Measurements from ENCODE around the gene GIGYF2. TPM values are rescaled to one million over a fixed set of nuclear protein-coding genes. Genes with fewer than 3 reads are reported as not detected.

The GIGYF2 gene
- polyA plus RNA-seq, 1 experiment: 34.6 TPM

- Histone ChIP-seq H3K9me3 (ENCODE audit: control insufficient read depth, insufficient read depth, low read length) (no peaks in the 10 kb centered on the region; the same call in 1 of the 2 replicates), H3K4me3 (ENCODE audit: low read depth, low read length) (no peak overlapping the region), H3K27ac (ENCODE audit: low read depth, low read length) (no peak overlapping the region), H3K27me3 (ENCODE audit: control insufficient read depth, insufficient read depth, low read length) (peaks cover 4% of the 10 kb centered on the region)
- TF ChIP-seq CTCF (IDR thresholded peaks at IDR 0.05; ENCODE audit: low read depth, low read length): no peak
- ChIA-PET POLR2A (no interaction called here), CTCF (no interaction called here)
- DNase-seq (ENCODE audit: low read depth, low spot score): no peak
Measured at GRCh38 chr2:232883116-232883721, 186.1 kb downstream of the GIGYF2 start.

DNA sequence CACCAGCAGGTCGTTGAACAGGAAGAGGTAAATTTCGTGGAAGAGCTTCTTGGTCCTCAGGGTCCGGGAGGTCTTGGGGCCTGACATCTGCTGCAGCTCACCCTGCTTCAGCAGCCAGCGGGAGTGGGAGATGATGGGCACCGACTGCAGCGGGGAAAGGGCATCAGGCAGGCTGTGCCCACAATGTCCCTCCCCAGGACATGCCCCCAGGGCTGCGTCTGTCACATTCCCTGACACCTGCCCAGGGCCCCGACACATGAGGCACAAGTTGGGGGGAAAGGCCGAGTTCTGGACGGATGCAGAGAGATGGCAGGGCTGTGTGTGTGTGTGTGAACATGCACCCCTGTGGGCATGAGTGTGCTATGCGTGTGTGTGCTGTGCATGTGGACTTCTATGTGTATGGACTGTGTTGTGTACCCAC, 186.9 kb downstream of the GIGYF2 start:
- Histone ChIP-seq H3K9me3 (ENCODE audit: control insufficient read depth, insufficient read depth, low read length) (no peaks in the 10 kb centered on the region; the same call in 1 of the 2 replicates), H3K4me3 (ENCODE audit: low read depth, low read length) (no peak overlapping the region), H3K27ac (ENCODE audit: low read depth, low read length) (no peak overlapping the region), H3K27me3 (ENCODE audit: control insufficient read depth, insufficient read depth, low read length) (peaks cover 4% of the 10 kb centered on the region)
- CTCF ChIA-PET: interaction anchor here (0.9 to 1.0 kb wide), 2 partner anchors 145 to 367 kb away, joined by 3 read pairs; partner anchors contain the start of gene ATG16L1
- no peak for TF ChIP-seq CTCF (IDR thresholded peaks at IDR 0.05; ENCODE audit: low read depth, low read length)
- no peak for DNase-seq (ENCODE audit: low read depth, low spot score)
- POLR2A ChIA-PET: interaction anchor here (1.1 kb wide), 1 partner anchor 8 kb away, joined by 3 read pairs; no protein-coding TSS in a partner anchor

DNA sequence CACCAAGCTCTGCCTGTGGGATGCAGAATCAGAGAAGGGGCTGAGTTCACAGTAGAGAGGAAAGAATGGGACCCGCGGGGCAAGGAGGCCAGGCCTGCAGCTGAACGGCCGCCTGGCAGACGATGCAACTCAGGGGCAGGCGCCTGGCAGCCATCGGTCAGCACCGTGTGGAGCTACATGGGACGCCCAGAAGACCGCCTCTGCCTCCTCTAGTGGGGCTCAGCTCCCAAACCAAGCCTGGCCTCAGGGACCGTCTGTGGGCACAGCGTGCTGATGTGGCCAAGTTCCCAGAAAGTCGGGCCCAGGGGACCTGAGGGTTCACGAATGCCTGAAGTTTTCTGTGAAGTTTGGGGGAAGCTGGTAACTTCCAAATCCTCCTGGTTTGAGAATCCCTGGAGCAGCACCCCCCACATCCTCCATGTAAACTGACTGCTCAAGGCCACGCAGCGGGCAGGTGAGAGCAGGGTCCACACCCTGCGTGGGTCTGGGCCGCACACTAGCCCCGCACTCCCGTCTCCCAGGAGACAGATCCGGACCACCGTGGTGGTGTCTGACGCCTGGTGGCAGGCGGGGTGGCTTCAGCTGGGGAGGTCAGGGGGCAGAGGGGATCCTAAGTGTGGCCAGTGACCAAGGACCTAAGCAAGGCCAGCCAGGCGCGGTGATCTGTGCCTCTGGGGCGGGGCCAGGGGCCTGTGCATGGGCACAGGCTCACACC, 187.6 kb downstream of the GIGYF2 start:
- CTCF ChIA-PET: interaction anchor here (0.9 to 1.0 kb wide), 2 partner anchors 144 to 366 kb away, joined by 3 read pairs; partner anchors contain the start of gene ATG16L1
- no peak for TF ChIP-seq CTCF (IDR thresholded peaks at IDR 0.05; ENCODE audit: low read depth, low read length)
- Histone ChIP-seq H3K27ac (ENCODE audit: low read depth, low read length) (no peak overlapping the region), H3K9me3 (ENCODE audit: control insufficient read depth, insufficient read depth, low read length) (no peaks in the 10 kb centered on the region; the same call in 1 of the 2 replicates), H3K27me3 (ENCODE audit: control insufficient read depth, insufficient read depth, low read length) (peaks cover 4% of the 10 kb centered on the region), H3K4me3 (ENCODE audit: low read depth, low read length) (no peak overlapping the region)
- POLR2A ChIA-PET: interaction anchor here (1.1 kb wide), 1 partner anchor 9 kb away, joined by 3 read pairs; no protein-coding TSS in a partner anchor
- no peak for DNase-seq (ENCODE audit: low read depth, low spot score)

- ChIA-PET CTCF (no interaction called here), POLR2A (interaction anchor here (1.1 kb wide), 1 partner anchor 10 kb away, joined by 3 read pairs; no protein-coding TSS in a partner anchor)
- Histone ChIP-seq H3K4me3 (ENCODE audit: low read depth, low read length) (no peak overlapping the region), H3K9me3 (ENCODE audit: control insufficient read depth, insufficient read depth, low read length) (no peaks in the 10 kb centered on the region; the same call in 1 of the 2 replicates), H3K27me3 (ENCODE audit: control insufficient read depth, insufficient read depth, low read length) (peaks cover 4% of the 10 kb centered on the region), H3K27ac (ENCODE audit: low read depth, low read length) (no peak overlapping the region)
- no peak for TF ChIP-seq CTCF (IDR thresholded peaks at IDR 0.05; ENCODE audit: low read depth, low read length)
- DNase-seq (ENCODE audit: low read depth, low spot score): no peak
Measured at GRCh38 chr2:232885264-232885961, 188.3 kb downstream of the GIGYF2 start.

All from AG04450 (cell line).